SIG-M5 treated with dmso at 0.1 percent for 504 hours (cell line): Measurements from ENCODE around the gene SOCS7.

ENCODE experiments used
- DNase-seq: peaks from one replicate; lab custom pipeline; 2025; ENCODE audit not compliant: unreplicated experiment; lab: John Stamatoyannopoulos, UW

SOCS7 gene

GRCh38 chr17:38419508-38419981 is 67.9 kb downstream of the SOCS7 start:
- DNase-seq, result no peak

GRCh38 chr17:38420518-38420917 is 68.9 kb downstream of the SOCS7 start:
- no peak for DNase-seq

- DNase-seq, result no peak
These were observed 69.7 kb downstream of the SOCS7 start for GRCh38 chr17:38421171-38421841.

GRCh38 chr17:38421871-38422827 is 70.5 kb downstream of the SOCS7 start:
- DNase-seq, result no peak

- no peak for DNase-seq
These were observed 72.8 kb downstream of the SOCS7 start for GRCh38 chr17:38424297-38424972.

- no peak for DNase-seq
These were observed 73.4 kb downstream of the SOCS7 start for GRCh38 chr17:38425031-38425430.

- no peak for DNase-seq
These were observed 74.1 kb downstream of the SOCS7 start for GRCh38 chr17:38425744-38426143.

GRCh38 chr17:38426441-38426840 is 74.8 kb downstream of the SOCS7 start:
- DNase-seq, result no peak

GRCh38 chr17:38427160-38427949 is 75.7 kb downstream of the SOCS7 start:
- DNase-seq, result no peak

GRCh38 chr17:38428112-38428642 is 76.5 kb downstream of the SOCS7 start, which contains the start of gene ARHGAP23:
ARHGAP23 (plus strand) TSS chr17:38428464; CDS start chr17:38428486, 22 bp downstream.
- DNase-seq, result no peak

GRCh38 chr17:38428643-38429371 is 77.2 kb downstream of the SOCS7 start:
- DNase-seq, result no peak

GRCh38 chr17:38429476-38430100 is 77.9 kb downstream of the SOCS7 start:
- DNase-seq, result no peak

GRCh38 chr17:38430316-38430715 is 78.7 kb downstream of the SOCS7 start:
- no peak for DNase-seq

GRCh38 chr17:38430822-38431221 is 79.2 kb downstream of the SOCS7 start:
- DNase-seq, result no peak

- DNase-seq, result no peak
These were observed 79.9 kb downstream of the SOCS7 start for GRCh38 chr17:38431346-38432145.

GRCh38 chr17:38434178-38434665 is 82.6 kb downstream of the SOCS7 start:
- no peak for DNase-seq

- DNase-seq, result no peak
These were observed 84.2 kb downstream of the SOCS7 start for GRCh38 chr17:38435795-38436194.

- no peak for DNase-seq
These were observed 84.7 kb downstream of the SOCS7 start for GRCh38 chr17:38436386-38436785.
